Gastrocnemius medialis (tissue), 4 donors: Measurements from ENCODE around the gene NR4A1.

Experiments
- POLR2A ChIP-seq, 2 donors: fragments of 450-650 bp; IDR thresholded peaks; one replicate each; pipeline ENCODE4 v1.6.1; 2017; ENCODE audit warnings: antibody characterized with exemption in 2 of 2, mild to moderate bottlenecking in 2 of 2, moderate library complexity in 2 of 2
- TF ChIP-seq, protein P1 (sequence below), 5 experiments: fragments of 450-650 bp in 3 of 5; fragments of 200-600 bp in 2 of 5; sonication (generic) in 2 of 5; IDR thresholded peaks in 4 of 5; conservative IDR thresholded peaks in 1 of 5; 1 replicate in 4 of 5; 2 replicates in 1 of 5; pipeline ENCODE4 v1.5.1; 2016 to 2019; ENCODE audit warnings: antibody characterized with exemption in 5 of 5, mild to moderate bottlenecking in 3 of 5, moderate library complexity in 3 of 5

DNA sequence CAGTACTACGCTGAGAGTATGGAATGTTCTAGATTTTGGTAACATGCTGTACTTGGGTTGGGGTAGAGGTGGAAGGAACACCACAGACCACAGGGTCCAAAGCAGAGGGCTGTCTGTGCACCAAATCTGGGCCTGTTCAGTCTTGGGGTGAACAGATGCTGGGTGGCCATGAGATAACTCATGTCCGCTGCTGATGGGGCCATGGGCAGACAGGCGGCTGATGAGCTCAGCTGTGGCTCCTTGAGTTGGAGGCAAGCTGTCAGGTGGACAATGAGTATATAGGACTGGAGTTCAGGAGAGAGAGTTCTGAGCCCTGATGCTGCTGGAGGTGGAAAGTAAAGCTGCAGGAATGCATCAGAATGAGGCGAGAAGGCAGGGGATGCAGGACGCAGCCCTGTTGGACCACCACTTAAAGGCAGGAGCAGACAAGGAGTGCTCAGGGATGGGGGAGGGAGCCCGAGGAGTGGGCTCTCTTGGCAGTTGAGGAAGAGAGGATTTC lies 34.5 kb downstream of the NR4A1 start:
- TF ChIP-seq, protein P1, sequence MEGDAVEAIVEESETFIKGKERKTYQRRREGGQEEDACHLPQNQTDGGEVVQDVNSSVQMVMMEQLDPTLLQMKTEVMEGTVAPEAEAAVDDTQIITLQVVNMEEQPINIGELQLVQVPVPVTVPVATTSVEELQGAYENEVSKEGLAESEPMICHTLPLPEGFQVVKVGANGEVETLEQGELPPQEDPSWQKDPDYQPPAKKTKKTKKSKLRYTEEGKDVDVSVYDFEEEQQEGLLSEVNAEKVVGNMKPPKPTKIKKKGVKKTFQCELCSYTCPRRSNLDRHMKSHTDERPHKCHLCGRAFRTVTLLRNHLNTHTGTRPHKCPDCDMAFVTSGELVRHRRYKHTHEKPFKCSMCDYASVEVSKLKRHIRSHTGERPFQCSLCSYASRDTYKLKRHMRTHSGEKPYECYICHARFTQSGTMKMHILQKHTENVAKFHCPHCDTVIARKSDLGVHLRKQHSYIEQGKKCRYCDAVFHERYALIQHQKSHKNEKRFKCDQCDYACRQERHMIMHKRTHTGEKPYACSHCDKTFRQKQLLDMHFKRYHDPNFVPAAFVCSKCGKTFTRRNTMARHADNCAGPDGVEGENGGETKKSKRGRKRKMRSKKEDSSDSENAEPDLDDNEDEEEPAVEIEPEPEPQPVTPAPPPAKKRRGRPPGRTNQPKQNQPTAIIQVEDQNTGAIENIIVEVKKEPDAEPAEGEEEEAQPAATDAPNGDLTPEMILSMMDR (IDR thresholded peaks at IDR 0.05 in 4 of 5, conservative IDR thresholded peaks at IDR 0.05 in 1 of 5), result no peak
- no peak for TF ChIP-seq POLR2A (IDR thresholded peaks at IDR 0.05)
